Astrocyte (in vitro differentiated cells and primary cell): ENCODE data around the gene DAZAP1. TPM values are rescaled to one million over a fixed set of nuclear protein-coding genes. Genes with fewer than 3 reads are reported as not detected.
A peak's percentile ranks its signal among the peaks of the same experiment; 100 is the strongest.

Source experiments
- DNase-seq: peaks from one replicate; pipeline ENCODE4 v3.0.0-alpha.2; 2010; ENCODE audit warnings: low read depth
- FAIRE-seq: peaks from 2 replicates; lab custom pipeline; 2011; peaks lifted over from hg19 to GRCh38; lab: Jason Lieb, UNC
- H2AFZ ChIP-seq: 2 replicates; pipeline ENCODE4 v1.6.0; 2012; ENCODE audit warnings: low read depth, low read length, inconsistent platforms
- H3K27ac ChIP-seq: 2 replicates; pipeline ENCODE4 v1.5.1; 2011; ENCODE audit warnings: low read depth, low read length, inconsistent platforms
- H3K27me3 ChIP-seq: 2 replicates; pipeline ENCODE4 v1.6.0; 2011; ENCODE audit warnings: low read length, inconsistent platforms; ENCODE audit not compliant: insufficient read depth
- H3K36me3 ChIP-seq: 2 replicates; pipeline ENCODE4 v1.5.1; 2011; ENCODE audit warnings: low read length, inconsistent platforms; ENCODE audit not compliant: insufficient read depth
- H3K4me1 ChIP-seq: 2 replicates; pipeline ENCODE4 v1.5.1; 2011; ENCODE audit warnings: low read length, inconsistent platforms; ENCODE audit not compliant: insufficient read depth
- H3K4me2 ChIP-seq: 2 replicates; pipeline ENCODE4 v1.6.0; 2012; ENCODE audit warnings: low read length, inconsistent platforms
- H3K4me3 ChIP-seq: 2 replicates; pipeline ENCODE4 v1.5.1; 2011; ENCODE audit warnings: low read depth, mild to moderate bottlenecking, low read length, inconsistent platforms; ENCODE audit not compliant: insufficient read depth
- H3K79me2 ChIP-seq: 2 replicates; pipeline ENCODE4 v1.6.0; 2012; ENCODE audit warnings: mild to moderate bottlenecking, low read length, inconsistent platforms; ENCODE audit not compliant: insufficient read depth
- H3K9ac ChIP-seq: 2 replicates; pipeline ENCODE4 v1.6.0; 2012; ENCODE audit warnings: mild to moderate bottlenecking, low read length, inconsistent platforms
- H3K9me3 ChIP-seq: 2 replicates; pipeline ENCODE4 v1.5.1; 2012; ENCODE audit warnings: low read depth, mild to moderate bottlenecking, low read length, inconsistent platforms; ENCODE audit not compliant: insufficient read depth
- H4K20me1 ChIP-seq: 2 replicates; pipeline ENCODE4 v1.6.0; 2012; ENCODE audit warnings: low read length, inconsistent platforms; ENCODE audit not compliant: insufficient read depth
- H3K27ac Mint-ChIP-seq: one replicate; pipeline ENCODE4 v1.8.0; 2021; ENCODE audit warnings: mild to moderate bottlenecking, mixed read lengths; ENCODE audit not compliant: unreplicated experiment
- H3K27me3 Mint-ChIP-seq: one replicate; pipeline ENCODE4 v1.8.0; 2021; ENCODE audit warnings: low read depth, mixed read lengths; ENCODE audit not compliant: unreplicated experiment
- H3K36me3 Mint-ChIP-seq: one replicate; pipeline ENCODE4 v1.8.0; 2021; ENCODE audit warnings: low read depth, mixed read lengths; ENCODE audit not compliant: unreplicated experiment
- H3K4me1 Mint-ChIP-seq: one replicate; pipeline ENCODE4 v1.8.0; 2021; ENCODE audit warnings: low read depth, mixed read lengths; ENCODE audit not compliant: unreplicated experiment
- H3K4me3 Mint-ChIP-seq: one replicate; pipeline ENCODE4 v1.8.0; 2021; ENCODE audit warnings: mild to moderate bottlenecking, moderate library complexity, mixed read lengths; ENCODE audit not compliant: unreplicated experiment
- H3K9me3 Mint-ChIP-seq: one replicate; pipeline ENCODE4 v1.8.0; 2021; ENCODE audit warnings: mild to moderate bottlenecking, mixed read lengths; ENCODE audit not compliant: unreplicated experiment
- EZH2 ChIP-seq: IDR thresholded peaks from 2 replicates; pipeline ENCODE4 v1.6.1; 2012; ENCODE audit warnings: mild to moderate bottlenecking, low read length, inconsistent platforms; ENCODE audit not compliant: insufficient read depth
- total RNA-seq: library from RNA; stranded (reverse); gene quantifications from 2 replicates; pipeline ENCODE4 v1.2.1, GENCODE V29; 2021
- TF ChIP-seq, protein P1 (sequence below): IDR thresholded peaks from 2 replicates; pipeline ENCODE4 v1.5.1; 2011; ENCODE audit warnings: low read depth, mild to moderate bottlenecking, inconsistent platforms, low read length, moderate library complexity; ENCODE audit not compliant: insufficient read depth

Gene DAZAP1
- total RNA-seq, 1 donor from 2014 or later: 108 TPM

DNA sequence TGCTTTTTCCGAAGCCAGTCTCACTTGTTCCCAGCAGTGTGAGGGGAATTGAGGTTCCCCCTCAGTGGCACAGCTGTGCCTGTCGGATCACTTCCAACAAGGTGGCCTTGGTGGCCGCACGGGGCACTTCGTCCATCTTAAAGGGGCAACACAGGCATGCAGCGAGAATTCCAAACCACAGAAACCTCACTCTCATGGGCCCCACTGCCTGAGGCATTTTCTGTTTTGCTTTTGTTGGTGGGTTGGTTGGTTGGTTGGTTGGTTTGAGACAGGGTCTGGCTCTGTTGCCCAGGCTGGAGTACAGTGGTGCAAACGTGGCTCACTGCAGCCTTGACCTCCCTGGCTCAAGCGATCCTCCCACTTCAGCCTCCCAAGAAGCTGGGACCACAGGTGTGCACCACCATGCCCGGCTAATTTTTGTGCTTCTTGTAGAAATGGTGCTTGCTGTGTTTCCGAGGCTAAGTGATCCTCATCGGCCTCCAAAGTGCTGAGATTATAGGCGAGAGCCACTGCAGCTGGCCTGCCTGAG is 27.4 kb upstream of the DAZAP1 start:
- no peak for FAIRE-seq
- Histone ChIP-seq H3K4me2 (no peak overlapping the region), H3K36me3 (peaks cover 3% of the 10 kb centered on the region), H3K79me2 (peaks cover 13% of the 10 kb centered on the region), H3K4me3 (no peak overlapping the region), H4K20me1 (peaks cover 32% of the 10 kb centered on the region), H3K9ac (no peak overlapping the region), H3K9me3 (no peaks in the 10 kb centered on the region), H2AFZ (no peak overlapping the region), H3K27ac (no peak overlapping the region), H3K4me1 (peaks cover 6% of the 10 kb centered on the region), H3K27me3 (no peaks in the 10 kb centered on the region)
- Mint-ChIP-seq H3K4me1 (peaks cover 3% of the 10 kb centered on the region), H3K36me3 (peaks cover 7% of the 10 kb centered on the region), H3K4me3 (no peak overlapping the region), H3K27me3 (no peaks in the 10 kb centered on the region), H3K9me3 (no peaks in the 10 kb centered on the region), H3K27ac (no peak overlapping the region)
- DNase-seq: no peak
- TF ChIP-seq, protein P1, sequence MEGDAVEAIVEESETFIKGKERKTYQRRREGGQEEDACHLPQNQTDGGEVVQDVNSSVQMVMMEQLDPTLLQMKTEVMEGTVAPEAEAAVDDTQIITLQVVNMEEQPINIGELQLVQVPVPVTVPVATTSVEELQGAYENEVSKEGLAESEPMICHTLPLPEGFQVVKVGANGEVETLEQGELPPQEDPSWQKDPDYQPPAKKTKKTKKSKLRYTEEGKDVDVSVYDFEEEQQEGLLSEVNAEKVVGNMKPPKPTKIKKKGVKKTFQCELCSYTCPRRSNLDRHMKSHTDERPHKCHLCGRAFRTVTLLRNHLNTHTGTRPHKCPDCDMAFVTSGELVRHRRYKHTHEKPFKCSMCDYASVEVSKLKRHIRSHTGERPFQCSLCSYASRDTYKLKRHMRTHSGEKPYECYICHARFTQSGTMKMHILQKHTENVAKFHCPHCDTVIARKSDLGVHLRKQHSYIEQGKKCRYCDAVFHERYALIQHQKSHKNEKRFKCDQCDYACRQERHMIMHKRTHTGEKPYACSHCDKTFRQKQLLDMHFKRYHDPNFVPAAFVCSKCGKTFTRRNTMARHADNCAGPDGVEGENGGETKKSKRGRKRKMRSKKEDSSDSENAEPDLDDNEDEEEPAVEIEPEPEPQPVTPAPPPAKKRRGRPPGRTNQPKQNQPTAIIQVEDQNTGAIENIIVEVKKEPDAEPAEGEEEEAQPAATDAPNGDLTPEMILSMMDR: no peak
- no peak for TF ChIP-seq EZH2

GRCh38 chr19:1382250-1382649 is 25.1 kb upstream of the DAZAP1 start:
- Histone ChIP-seq H3K79me2 (peaks cover 28% of the 10 kb centered on the region), H3K9ac (no peak overlapping the region), H3K27ac (no peak overlapping the region), H2AFZ (no peak overlapping the region), H3K4me3 (no peak overlapping the region), H4K20me1 (peaks cover 27% of the 10 kb centered on the region), H3K9me3 (no peaks in the 10 kb centered on the region), H3K36me3 (no peaks in the 10 kb centered on the region), H3K27me3 (no peaks in the 10 kb centered on the region), H3K4me2 (no peak overlapping the region), H3K4me1 (peaks cover 6% of the 10 kb centered on the region)
- no peak overlapping the region for H3K4me3 Mint-ChIP-seq
- peaks cover 3% of the 10 kb centered on the region for H3K4me1 Mint-ChIP-seq
- H3K27me3 Mint-ChIP-seq: no peaks in the 10 kb centered on the region
- H3K27ac Mint-ChIP-seq: no peak overlapping the region
- TF ChIP-seq, protein P1: no peak
- no peak for TF ChIP-seq EZH2
- DNase-seq: no peak
- no peak for FAIRE-seq
- H3K9me3 Mint-ChIP-seq: no peaks in the 10 kb centered on the region
- no peaks in the 10 kb centered on the region for H3K36me3 Mint-ChIP-seq

DNA sequence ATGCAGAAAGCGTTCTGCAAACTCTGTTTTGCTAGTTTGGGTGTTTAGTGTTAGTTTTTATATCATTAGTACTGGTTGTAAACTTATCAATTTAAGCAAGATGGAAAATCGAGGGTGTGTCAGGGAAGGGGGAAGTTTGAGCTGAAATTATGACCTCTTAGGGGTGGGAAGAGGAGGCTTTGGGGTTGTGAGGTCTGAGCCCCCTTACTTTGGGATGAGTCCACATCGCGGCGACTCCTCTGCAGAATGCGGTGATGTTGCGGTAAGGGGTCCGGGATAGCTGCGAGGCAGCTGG is 24.4 kb upstream of the DAZAP1 start:
- Mint-ChIP-seq H3K27ac (peak overlapping the region; percentile 87), H3K36me3 (no peaks in the 10 kb centered on the region), H3K4me1 (peaks cover 3% of the 10 kb centered on the region), H3K9me3 (no peaks in the 10 kb centered on the region), H3K4me3 (peak overlapping the region; percentile 86), H3K27me3 (no peaks in the 10 kb centered on the region)
- Histone ChIP-seq H3K9me3 (no peaks in the 10 kb centered on the region), H3K4me3 (no peak overlapping the region), H3K79me2 (peaks cover 31% of the 10 kb centered on the region), H3K27ac (no peak overlapping the region), H4K20me1 (peaks cover 24% of the 10 kb centered on the region), H3K36me3 (no peaks in the 10 kb centered on the region), H3K4me1 (peaks cover 6% of the 10 kb centered on the region), H3K4me2 (no peak overlapping the region), H3K9ac (no peak overlapping the region), H2AFZ (no peak overlapping the region), H3K27me3 (no peaks in the 10 kb centered on the region)
- FAIRE-seq (peak; percentile 32), DNase-seq (peak; percentile 73)
- TF ChIP-seq, protein P1: no peak
- no peak for TF ChIP-seq EZH2
